Endothelial cell of umbilical vein (primary cell): ENCODE results near the gene INTS12.

Experiments
- EZH2 ChIP-seq: IDR thresholded peaks from 2 replicates; pipeline ENCODE4 v1.6.1; 2012; ENCODE audit warnings: borderline replicate concordance, low read depth, mild to moderate bottlenecking, moderate library complexity, low read length, inconsistent platforms; ENCODE audit not compliant: severe bottlenecking
- JUN ChIP-seq: IDR thresholded peaks from 2 replicates; pipeline ENCODE4 v1.6.1; 2011; ENCODE audit warnings: borderline replicate concordance, low read depth; ENCODE audit not compliant: insufficient read length, insufficient read depth
- MYC ChIP-seq: IDR thresholded peaks from one replicate; pipeline ENCODE4 v1.6.1; 2011; ENCODE audit warnings: mild to moderate bottlenecking, low read depth, low read length
- POLR2A ChIP-seq: IDR thresholded peaks from 2 replicates; pipeline ENCODE4 v1.6.1; 2012; ENCODE audit warnings: low read depth, mild to moderate bottlenecking, control low read depth, low read length
- POLR2AphosphoS5 ChIP-seq: IDR thresholded peaks from 2 replicates; pipeline ENCODE4 v1.6.1; 2012; ENCODE audit warnings: low read depth, mild to moderate bottlenecking, control low read depth, low read length, moderate library complexity; ENCODE audit not compliant: insufficient read depth
- TF ChIP-seq, protein P1 (sequence below), 2 donors: IDR thresholded peaks; 1 replicate in 1 of 2; 2 replicates in 1 of 2; pipeline ENCODE4 v1.5.1; 2011; ENCODE audit warnings: low read length in 2 of 2, mild to moderate bottlenecking in 2 of 2, moderate library complexity in 2 of 2, control low read depth in 1 of 2, inconsistent platforms in 1 of 2, low read depth in 1 of 2; ENCODE audit not compliant: insufficient read depth in 1 of 2; ENCODE audit errors: extremely low read depth in 1 of 2

DNA sequence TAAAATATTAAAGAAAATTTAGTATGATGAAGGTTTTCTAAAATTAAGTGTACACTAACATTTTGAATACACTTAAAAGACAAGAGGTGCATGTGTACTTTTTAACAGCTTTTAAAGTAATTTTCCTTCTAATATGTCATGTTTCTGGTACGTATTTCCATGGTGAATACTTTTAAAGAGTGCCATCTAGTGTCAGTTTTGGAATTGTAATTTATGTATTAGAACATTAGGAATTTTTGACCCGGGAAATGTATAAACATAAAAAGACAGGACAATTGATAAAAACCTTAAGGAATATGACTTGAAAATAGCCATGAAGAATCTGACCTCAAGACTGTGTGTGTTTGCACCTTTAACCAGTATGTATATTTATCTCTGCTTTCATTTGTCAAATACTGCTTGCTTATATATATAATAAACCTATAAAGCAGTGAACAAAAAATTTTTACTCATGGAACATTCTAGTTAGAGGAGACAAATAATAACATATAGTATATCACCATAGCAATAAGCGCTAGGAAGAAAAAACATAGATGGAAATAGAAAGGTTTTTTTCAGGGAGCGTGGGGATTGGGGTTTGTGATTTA, 7.3 kb upstream of the INTS12 start:
- TF ChIP-seq JUN (no peak), EZH2 (no peak), POLR2AphosphoS5 (no peak), POLR2A (no peak), MYC (no peak)
- TF ChIP-seq, protein P1, sequence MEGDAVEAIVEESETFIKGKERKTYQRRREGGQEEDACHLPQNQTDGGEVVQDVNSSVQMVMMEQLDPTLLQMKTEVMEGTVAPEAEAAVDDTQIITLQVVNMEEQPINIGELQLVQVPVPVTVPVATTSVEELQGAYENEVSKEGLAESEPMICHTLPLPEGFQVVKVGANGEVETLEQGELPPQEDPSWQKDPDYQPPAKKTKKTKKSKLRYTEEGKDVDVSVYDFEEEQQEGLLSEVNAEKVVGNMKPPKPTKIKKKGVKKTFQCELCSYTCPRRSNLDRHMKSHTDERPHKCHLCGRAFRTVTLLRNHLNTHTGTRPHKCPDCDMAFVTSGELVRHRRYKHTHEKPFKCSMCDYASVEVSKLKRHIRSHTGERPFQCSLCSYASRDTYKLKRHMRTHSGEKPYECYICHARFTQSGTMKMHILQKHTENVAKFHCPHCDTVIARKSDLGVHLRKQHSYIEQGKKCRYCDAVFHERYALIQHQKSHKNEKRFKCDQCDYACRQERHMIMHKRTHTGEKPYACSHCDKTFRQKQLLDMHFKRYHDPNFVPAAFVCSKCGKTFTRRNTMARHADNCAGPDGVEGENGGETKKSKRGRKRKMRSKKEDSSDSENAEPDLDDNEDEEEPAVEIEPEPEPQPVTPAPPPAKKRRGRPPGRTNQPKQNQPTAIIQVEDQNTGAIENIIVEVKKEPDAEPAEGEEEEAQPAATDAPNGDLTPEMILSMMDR (IDR thresholded peaks at IDR 0.05; ENCODE audit: extremely low read depth in 1 of 2, insufficient read depth in 1 of 2, low read depth in 1 of 2, low read length in 2 of 2): peak; percentile 12 to 27
